Panc1 (cell line): ENCODE measurements around the gene KCNC1. TPM values are rescaled to one million over a fixed set of nuclear protein-coding genes. Genes with fewer than 3 reads are reported as not detected.

Experiments
- ATAC-seq: fragments of 200-7000 bp; cut with Tn5 transposase; 2 replicates; pipeline ENCODE4 v1.9.1; 2020; ENCODE audit warnings: mild to moderate bottlenecking, moderate library complexity
- BruUV-seq: library from RNA; stranded (reverse); fragments of 400-500 nt; replicated peaks from 2 replicates; lab custom pipeline; 2021; lab: Mats Ljungman, UMichigan
- CTCF ChIA-PET: fragments of 300-600 bp; sonication (Branson Sonifier 250); formaldehyde crosslinking; loops from one replicate; lab custom pipeline; 2022; ENCODE audit warnings: antibody characterized with exemption; lab: Charles Lee
- POLR2A ChIA-PET: fragments of 300-600 bp; sonication (Branson Sonifier 250); formaldehyde crosslinking; loops from one replicate; lab custom pipeline; 2022; ENCODE audit warnings: antibody characterized with exemption; lab: Charles Lee
- DNase-seq: peaks from one replicate; pipeline ENCODE4 v3.0.0-alpha.2; 2010; ENCODE audit warnings: low read depth, low spot score
- H3K27ac ChIP-seq: 2 replicates; pipeline ENCODE4 v1.5.1; 2011; ENCODE audit warnings: mild to moderate bottlenecking, low read length, inconsistent platforms
- H3K27me3 ChIP-seq: fragments of 200-500 bp; sonication (Bioruptor generic); 2 replicates; pipeline ENCODE4 v1.6.0; 2014; ENCODE audit warnings: low read length, inconsistent platforms; ENCODE audit not compliant: control insufficient read depth, insufficient read depth
- H3K36me3 ChIP-seq: fragments of 200-500 bp; sonication (Bioruptor generic); 2 replicates; pipeline ENCODE4 v1.5.1; 2014; ENCODE audit warnings: inconsistent platforms, mild to moderate bottlenecking, low read length, moderate library complexity; ENCODE audit not compliant: control insufficient read depth, insufficient read depth
- H3K4me1 ChIP-seq: 2 replicates; pipeline ENCODE4 v1.5.1; 2011; ENCODE audit warnings: inconsistent platforms, mild to moderate bottlenecking, low read length, moderate library complexity; ENCODE audit not compliant: control insufficient read depth, insufficient read depth
- H3K4me3 ChIP-seq, 2 experiments: 2 replicates each; pipeline ENCODE4 v1.5.1; 2011 to 2012; ENCODE audit warnings: low read depth in 2 of 2, low read length in 2 of 2, mild to moderate bottlenecking in 2 of 2, inconsistent platforms in 1 of 2, moderate library complexity in 1 of 2
- H3K9me3 ChIP-seq: fragments of 200-500 bp; sonication (Bioruptor generic); 2 replicates; pipeline ENCODE4 v1.5.1; 2014; ENCODE audit warnings: low read depth, mild to moderate bottlenecking, inconsistent platforms, low read length, moderate library complexity; ENCODE audit not compliant: control insufficient read depth, insufficient read depth
- POLR2AphosphoS5 ChIP-seq: IDR thresholded peaks from 2 replicates; pipeline ENCODE4 v1.6.1; 2012; ENCODE audit warnings: mild to moderate bottlenecking, low read depth, low read length, moderate library complexity
- SIN3A ChIP-seq: IDR thresholded peaks from 2 replicates; pipeline ENCODE4 v1.6.1; 2012; ENCODE audit warnings: low read depth, mild to moderate bottlenecking, low read length, moderate library complexity, borderline replicate concordance; ENCODE audit not compliant: insufficient read depth
- TCF7L2 ChIP-seq: IDR thresholded peaks from 2 replicates; pipeline ENCODE4 v1.6.1; 2011; ENCODE audit warnings: mild to moderate bottlenecking, low read depth, low read length, inconsistent platforms
- in situ Hi-C: cut with HindIII; loops from 2 replicates; pipeline ENCODE4 v1.10.0; 2016; ENCODE audit warnings: low sequenced_read_pairs, low pct_unique_long_range_greater_than_20kb
- intact Hi-C: fragments of 100-400 bp; cut with micrococcal nuclease; formaldehyde crosslinking; loops from one replicate; pipeline ENCODE4 v1.10.0; 2022; ENCODE audit not compliant: unreplicated experiment
- total RNA-seq: library from RNA; stranded (reverse); gene quantifications from one replicate; pipeline ENCODE4 v1.2.1, GENCODE V29; 2021; ENCODE audit not compliant: unreplicated experiment
- TF ChIP-seq, protein P1 (sequence below): fragments of 450-650 bp; IDR thresholded peaks from 2 replicates; pipeline ENCODE4 v1.5.1; 2017; ENCODE audit warnings: mild to moderate bottlenecking
- TF ChIP-seq, protein P2 (sequence below), 2 experiments: IDR thresholded peaks; 2 replicates each; pipeline ENCODE4 v1.6.1; 2011 to 2012; ENCODE audit warnings: low read depth in 2 of 2, control low read depth in 1 of 2, low read length in 1 of 2, mild to moderate bottlenecking in 1 of 2, moderate library complexity in 1 of 2; ENCODE audit not compliant: insufficient read depth in 1 of 2

KCNC1 gene
- total RNA-seq, 1 experiment from 2014 or later = 0.95 TPM

DNA sequence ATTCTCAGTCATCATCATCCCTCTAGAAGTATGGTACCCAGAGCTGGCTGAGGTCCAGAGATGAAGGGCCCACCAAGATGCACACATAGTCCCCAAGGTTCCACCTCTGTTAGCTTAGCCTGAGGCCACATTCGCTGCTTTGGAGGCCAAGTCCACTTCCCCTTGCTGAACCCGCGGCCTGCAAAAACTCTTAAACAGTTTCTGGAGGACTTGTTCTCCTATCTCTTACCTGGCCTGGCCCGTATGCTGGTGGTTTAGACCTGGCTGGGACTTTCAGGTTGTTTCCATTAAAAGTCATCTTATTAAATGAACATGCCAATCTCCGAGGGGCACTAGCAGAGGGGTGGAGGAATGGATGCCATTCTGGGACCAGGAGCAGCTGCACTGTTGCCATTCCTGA is 64.6 kb downstream of the KCNC1 start:
- POLR2A ChIA-PET = no interaction called here
- TF ChIP-seq, protein P1, sequence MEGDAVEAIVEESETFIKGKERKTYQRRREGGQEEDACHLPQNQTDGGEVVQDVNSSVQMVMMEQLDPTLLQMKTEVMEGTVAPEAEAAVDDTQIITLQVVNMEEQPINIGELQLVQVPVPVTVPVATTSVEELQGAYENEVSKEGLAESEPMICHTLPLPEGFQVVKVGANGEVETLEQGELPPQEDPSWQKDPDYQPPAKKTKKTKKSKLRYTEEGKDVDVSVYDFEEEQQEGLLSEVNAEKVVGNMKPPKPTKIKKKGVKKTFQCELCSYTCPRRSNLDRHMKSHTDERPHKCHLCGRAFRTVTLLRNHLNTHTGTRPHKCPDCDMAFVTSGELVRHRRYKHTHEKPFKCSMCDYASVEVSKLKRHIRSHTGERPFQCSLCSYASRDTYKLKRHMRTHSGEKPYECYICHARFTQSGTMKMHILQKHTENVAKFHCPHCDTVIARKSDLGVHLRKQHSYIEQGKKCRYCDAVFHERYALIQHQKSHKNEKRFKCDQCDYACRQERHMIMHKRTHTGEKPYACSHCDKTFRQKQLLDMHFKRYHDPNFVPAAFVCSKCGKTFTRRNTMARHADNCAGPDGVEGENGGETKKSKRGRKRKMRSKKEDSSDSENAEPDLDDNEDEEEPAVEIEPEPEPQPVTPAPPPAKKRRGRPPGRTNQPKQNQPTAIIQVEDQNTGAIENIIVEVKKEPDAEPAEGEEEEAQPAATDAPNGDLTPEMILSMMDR = no peak
- no peak for TF ChIP-seq TCF7L2
- no peak for TF ChIP-seq SIN3A
- TF ChIP-seq, protein P2, sequence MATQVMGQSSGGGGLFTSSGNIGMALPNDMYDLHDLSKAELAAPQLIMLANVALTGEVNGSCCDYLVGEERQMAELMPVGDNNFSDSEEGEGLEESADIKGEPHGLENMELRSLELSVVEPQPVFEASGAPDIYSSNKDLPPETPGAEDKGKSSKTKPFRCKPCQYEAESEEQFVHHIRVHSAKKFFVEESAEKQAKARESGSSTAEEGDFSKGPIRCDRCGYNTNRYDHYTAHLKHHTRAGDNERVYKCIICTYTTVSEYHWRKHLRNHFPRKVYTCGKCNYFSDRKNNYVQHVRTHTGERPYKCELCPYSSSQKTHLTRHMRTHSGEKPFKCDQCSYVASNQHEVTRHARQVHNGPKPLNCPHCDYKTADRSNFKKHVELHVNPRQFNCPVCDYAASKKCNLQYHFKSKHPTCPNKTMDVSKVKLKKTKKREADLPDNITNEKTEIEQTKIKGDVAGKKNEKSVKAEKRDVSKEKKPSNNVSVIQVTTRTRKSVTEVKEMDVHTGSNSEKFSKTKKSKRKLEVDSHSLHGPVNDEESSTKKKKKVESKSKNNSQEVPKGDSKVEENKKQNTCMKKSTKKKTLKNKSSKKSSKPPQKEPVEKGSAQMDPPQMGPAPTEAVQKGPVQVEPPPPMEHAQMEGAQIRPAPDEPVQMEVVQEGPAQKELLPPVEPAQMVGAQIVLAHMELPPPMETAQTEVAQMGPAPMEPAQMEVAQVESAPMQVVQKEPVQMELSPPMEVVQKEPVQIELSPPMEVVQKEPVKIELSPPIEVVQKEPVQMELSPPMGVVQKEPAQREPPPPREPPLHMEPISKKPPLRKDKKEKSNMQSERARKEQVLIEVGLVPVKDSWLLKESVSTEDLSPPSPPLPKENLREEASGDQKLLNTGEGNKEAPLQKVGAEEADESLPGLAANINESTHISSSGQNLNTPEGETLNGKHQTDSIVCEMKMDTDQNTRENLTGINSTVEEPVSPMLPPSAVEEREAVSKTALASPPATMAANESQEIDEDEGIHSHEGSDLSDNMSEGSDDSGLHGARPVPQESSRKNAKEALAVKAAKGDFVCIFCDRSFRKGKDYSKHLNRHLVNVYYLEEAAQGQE (IDR thresholded peaks at IDR 0.05; ENCODE audit: insufficient read depth in 1 of 2, low read depth in 2 of 2, low read length in 1 of 2) = no peak
- no peak for TF ChIP-seq POLR2AphosphoS5
- in situ Hi-C loops = no loop called here

DNA sequence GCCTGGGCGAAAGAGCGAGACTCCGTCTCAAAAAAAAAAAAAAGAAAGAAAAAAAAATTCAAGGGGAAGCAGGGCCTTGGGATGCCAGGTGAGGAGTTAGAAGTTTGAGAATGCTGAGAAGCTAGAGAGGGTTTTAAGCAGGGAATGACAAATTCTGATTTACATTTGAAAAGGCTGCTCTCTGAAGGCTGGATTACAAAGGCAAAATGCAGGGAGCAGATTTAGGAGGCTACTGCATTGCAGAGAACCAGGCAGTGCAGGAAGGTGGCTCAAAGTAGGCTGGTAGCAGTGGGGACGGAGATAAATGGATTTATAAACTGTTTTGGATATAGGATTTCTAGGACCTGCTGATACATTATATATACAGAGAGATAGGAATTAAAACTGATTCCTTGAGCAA is 66.6 kb downstream of the KCNC1 start:
- Histone ChIP-seq H3K9me3 (no peaks in the 10 kb centered on the region), H3K36me3 (no peaks in the 10 kb centered on the region), H3K4me3 (no peak overlapping the region), H3K27me3 (no peaks in the 10 kb centered on the region), H3K4me1 (no peaks in the 10 kb centered on the region), H3K27ac (no peak overlapping the region)
- ChIA-PET CTCF (no interaction called here), POLR2A (no interaction called here)
- TF ChIP-seq POLR2AphosphoS5 = no peak
- TF ChIP-seq SIN3A = no peak
- TF ChIP-seq, protein P2 (IDR thresholded peaks at IDR 0.05; ENCODE audit: insufficient read depth in 1 of 2, low read depth in 2 of 2, low read length in 1 of 2) = no peak
- TF ChIP-seq, protein P1 = no peak
- no peak for TF ChIP-seq TCF7L2
- DNase-seq (no peak), ATAC-seq (no peak)
- in situ Hi-C loops (no loop called here), intact Hi-C loops (no loop called here)
- no TSS peak for BruUV-seq

More for the DNA sequence above, 64.6 kb downstream of the KCNC1 start:
- CTCF ChIA-PET = no interaction called here
- H3K4me3 ChIP-seq = no peak overlapping the region
- no peak overlapping the region for H3K27ac ChIP-seq
- no peaks in the 10 kb centered on the region for H3K36me3 ChIP-seq
- no peaks in the 10 kb centered on the region for H3K27me3 ChIP-seq
- no peaks in the 10 kb centered on the region for H3K9me3 ChIP-seq
- DNase-seq (no peak), ATAC-seq (no peak)
- H3K4me1 ChIP-seq = no peaks in the 10 kb centered on the region
- BruUV-seq = no TSS peak
- intact Hi-C loops = no loop called here
